Measurements from ENCODE around the gene CDCP1. TPM values are rescaled to one million over a fixed set of nuclear protein-coding genes. Genes with fewer than 3 reads are reported as not detected.

Gene CDCP1
- total and polyA plus RNA-seq, 4 donors = 0.44 to 0.99 (median 0.46) TPM

DNA sequence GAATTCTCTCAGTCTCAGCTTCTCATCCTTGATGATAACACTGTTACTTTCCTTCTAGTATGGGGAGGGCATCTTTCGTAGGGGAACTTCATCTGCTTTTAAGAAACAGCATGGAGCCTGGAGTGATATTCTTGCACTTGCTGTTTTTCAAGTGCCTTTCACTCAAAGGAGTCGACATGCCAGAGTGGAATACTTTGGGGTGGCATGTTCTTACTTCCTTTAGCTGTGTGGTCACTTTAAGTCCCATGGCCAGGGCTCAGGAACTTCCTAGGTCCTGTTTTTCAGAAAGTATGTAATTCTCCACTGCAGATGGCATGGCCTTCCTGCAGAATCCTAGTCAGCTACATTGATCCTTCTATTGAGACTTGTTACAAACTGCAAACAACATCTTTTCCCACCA is 28.1 kb upstream of the CDCP1 start:
- no peak overlapping the region for H3K4me3 ChIP-seq (ENCODE audit: low read depth, low read length)
- no peaks in the 10 kb centered on the region for H3K9me3 ChIP-seq (ENCODE audit: control insufficient read depth, insufficient read depth, low read length)
- no peaks in the 10 kb centered on the region for H3K27me3 ChIP-seq (ENCODE audit: control insufficient read depth, insufficient read depth, low read length)
- 67% methylated on average over 1 of the region's 2 CpGs for WGBS (ENCODE audit: insufficient coverage)
- no peak for DNase-seq (ENCODE audit: low read depth in 4 of 6, low spot score in 6 of 6)
- no peak overlapping the region for H3K27ac ChIP-seq (ENCODE audit: low read depth, low read length)
- H3K4me1 ChIP-seq (ENCODE audit: control insufficient read depth, insufficient read depth, low read length) = peaks cover 4% of the 10 kb centered on the region
- H3K36me3 ChIP-seq (ENCODE audit: control insufficient read depth, insufficient read depth, low read length) = no peaks in the 10 kb centered on the region

DNA sequence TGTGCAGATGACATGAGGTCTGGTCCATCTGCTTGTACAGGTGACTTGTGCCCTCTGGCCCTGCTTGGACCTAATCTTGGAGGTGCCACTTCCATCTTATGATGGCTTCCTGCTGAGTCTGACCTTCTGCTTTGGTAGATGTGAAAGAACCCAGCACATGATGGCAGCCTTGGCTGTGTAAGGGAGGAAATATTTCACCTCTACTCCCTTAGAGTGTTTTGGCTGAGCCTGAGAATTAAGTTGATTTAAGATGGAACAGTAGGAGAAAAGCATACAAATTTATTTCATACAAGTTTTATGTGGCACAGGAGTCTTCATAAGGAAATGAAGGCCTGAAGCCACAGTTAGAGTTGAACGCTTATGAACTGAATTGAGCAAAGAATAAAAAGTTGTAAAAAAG is 27.6 kb upstream of the CDCP1 start:
- peak in 1 of 6 donors; percentile 6 for DNase-seq (ENCODE audit: low read depth in 4 of 6, low spot score in 6 of 6)
- no peaks in the 10 kb centered on the region for H3K36me3 ChIP-seq (ENCODE audit: control insufficient read depth, insufficient read depth, low read length)
- H3K4me1 ChIP-seq (ENCODE audit: control insufficient read depth, insufficient read depth, low read length) = peaks cover 4% of the 10 kb centered on the region
- no peak overlapping the region for H3K27ac ChIP-seq (ENCODE audit: low read depth, low read length)
- no CpG with 5 or more reads among the region's 1 CpG for WGBS (ENCODE audit: insufficient coverage)
- H3K27me3 ChIP-seq (ENCODE audit: control insufficient read depth, insufficient read depth, low read length) = no peaks in the 10 kb centered on the region
- H3K4me3 ChIP-seq (ENCODE audit: low read depth, low read length) = no peak overlapping the region
- no peaks in the 10 kb centered on the region for H3K9me3 ChIP-seq (ENCODE audit: control insufficient read depth, insufficient read depth, low read length)

DNA sequence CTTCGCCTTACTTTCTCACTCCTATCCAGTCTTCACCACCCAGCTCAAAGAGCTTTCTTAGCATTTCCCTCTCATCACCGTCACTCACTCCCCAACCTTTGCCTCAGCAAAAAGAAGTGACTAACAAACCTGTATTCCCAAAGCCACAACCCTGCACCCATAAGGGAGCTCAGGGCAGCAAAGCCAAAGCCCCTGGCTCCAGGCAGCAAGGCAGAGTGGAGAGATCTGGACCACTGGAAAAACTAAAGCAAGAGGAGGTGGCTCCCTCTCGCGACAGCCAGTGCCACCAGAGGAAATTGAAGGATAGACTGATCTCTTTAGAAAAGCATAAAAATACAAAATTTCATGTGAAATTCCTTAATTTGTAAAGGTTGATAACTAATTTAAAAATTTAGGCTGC is 25.1 kb upstream of the CDCP1 start:
- no peak for DNase-seq (ENCODE audit: low read depth in 4 of 6, low spot score in 6 of 6)
- no peak overlapping the region for H3K4me3 ChIP-seq (ENCODE audit: low read depth, low read length)
- no peaks in the 10 kb centered on the region for H3K27me3 ChIP-seq (ENCODE audit: control insufficient read depth, insufficient read depth, low read length)
- 50% methylated on average over 2 of the region's 4 CpGs for WGBS (ENCODE audit: insufficient coverage)
- peaks cover 12% of the 10 kb centered on the region for H3K4me1 ChIP-seq (ENCODE audit: control insufficient read depth, insufficient read depth, low read length)
- H3K27ac ChIP-seq (ENCODE audit: low read depth, low read length) = no peak overlapping the region
- H3K9me3 ChIP-seq (ENCODE audit: control insufficient read depth, insufficient read depth, low read length) = no peaks in the 10 kb centered on the region
- no peaks in the 10 kb centered on the region for H3K36me3 ChIP-seq (ENCODE audit: control insufficient read depth, insufficient read depth, low read length)

DNA sequence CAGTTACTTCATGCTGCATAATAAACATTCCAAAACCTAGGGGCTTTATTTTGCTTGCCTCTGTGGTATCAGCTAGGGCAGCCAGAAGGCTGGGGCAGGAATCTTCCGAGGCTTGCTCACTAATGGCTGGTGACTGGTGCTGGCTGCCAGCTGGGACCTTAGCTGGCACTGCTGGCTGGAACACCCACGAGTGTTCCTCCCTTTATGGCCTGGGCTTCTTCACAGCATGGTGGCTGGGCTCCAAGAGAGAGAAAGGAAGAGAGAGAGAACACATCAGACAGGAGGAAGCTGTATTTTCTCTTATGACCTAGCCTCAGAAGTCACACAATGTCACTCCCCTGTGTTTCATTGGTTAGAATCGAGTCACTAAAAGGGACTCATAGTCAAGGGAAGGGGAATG is 23.9 kb upstream of the CDCP1 start:
- no peaks in the 10 kb centered on the region for H3K27me3 ChIP-seq (ENCODE audit: control insufficient read depth, insufficient read depth, low read length)
- 20% methylated on average over 2 of the region's 3 CpGs for WGBS (ENCODE audit: insufficient coverage)
- peaks cover 12% of the 10 kb centered on the region for H3K4me1 ChIP-seq (ENCODE audit: control insufficient read depth, insufficient read depth, low read length)
- H3K27ac ChIP-seq (ENCODE audit: low read depth, low read length) = no peak overlapping the region
- no peaks in the 10 kb centered on the region for H3K9me3 ChIP-seq (ENCODE audit: control insufficient read depth, insufficient read depth, low read length)
- peak in 3 of 6 donors; percentile 5 to 40 (median 32) for DNase-seq (ENCODE audit: low read depth in 4 of 6, low spot score in 6 of 6)
- H3K36me3 ChIP-seq (ENCODE audit: control insufficient read depth, insufficient read depth, low read length) = no peaks in the 10 kb centered on the region
- H3K4me3 ChIP-seq (ENCODE audit: low read depth, low read length) = no peak overlapping the region

DNA sequence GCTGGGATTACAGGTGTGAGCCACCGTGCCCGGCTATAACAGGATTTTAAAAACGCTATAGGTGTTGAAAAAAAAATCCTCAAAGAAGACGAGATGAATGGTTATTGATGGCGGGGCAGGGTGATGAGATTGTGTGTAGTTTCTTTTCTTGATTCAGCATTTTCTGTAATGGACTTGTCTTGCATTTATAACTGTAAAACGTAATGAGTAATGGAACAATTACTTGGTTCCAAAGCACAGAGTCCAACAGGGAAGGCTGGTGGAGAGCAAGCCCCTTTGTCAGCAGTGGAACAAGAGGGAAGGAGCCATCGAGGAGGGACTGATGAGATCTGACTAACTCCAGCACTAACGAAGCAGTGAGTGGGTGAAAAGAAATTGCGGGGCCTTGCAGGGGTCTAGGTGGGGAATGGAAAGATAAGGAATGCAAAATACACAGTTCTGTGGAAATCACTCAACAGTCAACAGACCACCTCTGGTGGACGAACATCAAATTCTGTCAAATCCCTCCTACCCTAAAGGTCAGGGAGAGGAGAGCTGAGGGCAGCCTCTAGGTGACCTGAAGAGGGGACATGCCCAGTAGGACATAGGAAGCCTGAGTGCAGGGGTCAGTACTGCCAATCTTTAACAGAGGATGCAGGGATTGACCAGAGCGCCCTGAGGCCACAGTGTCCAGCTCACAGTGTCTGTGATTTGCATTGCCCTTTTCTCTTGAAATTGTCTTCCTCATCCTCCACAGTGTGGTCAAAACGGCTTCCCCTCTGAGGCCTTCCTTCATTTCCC is 23.1 kb upstream of the CDCP1 start:
- Histone ChIP-seq H3K27me3 (ENCODE audit: control insufficient read depth, insufficient read depth, low read length) (no peaks in the 10 kb centered on the region), H3K4me3 (ENCODE audit: low read depth, low read length) (no peak overlapping the region), H3K4me1 (ENCODE audit: control insufficient read depth, insufficient read depth, low read length) (peaks cover 12% of the 10 kb centered on the region), H3K9me3 (ENCODE audit: control insufficient read depth, insufficient read depth, low read length) (no peaks in the 10 kb centered on the region), H3K36me3 (ENCODE audit: control insufficient read depth, insufficient read depth, low read length) (no peaks in the 10 kb centered on the region), H3K27ac (ENCODE audit: low read depth, low read length) (no peak overlapping the region)
- DNase-seq (ENCODE audit: low read depth in 4 of 6, low spot score in 6 of 6) = no peak
- 81% methylated on average over 8 of the region's 12 CpGs for WGBS (ENCODE audit: insufficient coverage)

DNA sequence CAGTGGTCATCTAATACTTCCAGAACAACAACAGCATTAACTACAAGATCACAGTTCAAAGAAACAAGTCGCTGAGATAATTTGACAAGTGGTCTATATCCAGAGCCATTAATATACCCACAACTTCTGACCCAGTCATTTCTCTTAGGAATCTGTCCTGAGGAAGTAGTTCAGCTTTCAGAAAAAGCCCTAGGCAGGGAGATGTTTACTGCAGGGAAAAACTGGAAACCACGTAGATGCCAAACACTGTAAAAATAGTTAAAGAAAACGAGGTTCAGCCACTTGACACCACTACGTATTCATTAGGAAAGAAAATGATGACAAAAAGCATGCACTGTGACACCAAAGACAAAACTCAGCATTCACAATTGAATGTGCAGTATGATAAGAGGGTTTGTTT is 22.3 kb upstream of the CDCP1 start:
- H3K36me3 ChIP-seq (ENCODE audit: control insufficient read depth, insufficient read depth, low read length) = no peaks in the 10 kb centered on the region
- 42% methylated on average over 2 of the region's 4 CpGs for WGBS (ENCODE audit: insufficient coverage)
- no peak overlapping the region for H3K27ac ChIP-seq (ENCODE audit: low read depth, low read length)
- no peaks in the 10 kb centered on the region for H3K9me3 ChIP-seq (ENCODE audit: control insufficient read depth, insufficient read depth, low read length)
- no peak for DNase-seq (ENCODE audit: low read depth in 4 of 6, low spot score in 6 of 6)
- no peaks in the 10 kb centered on the region for H3K27me3 ChIP-seq (ENCODE audit: control insufficient read depth, insufficient read depth, low read length)
- no peak overlapping the region for H3K4me3 ChIP-seq (ENCODE audit: low read depth, low read length)
- peaks cover 12% of the 10 kb centered on the region for H3K4me1 ChIP-seq (ENCODE audit: control insufficient read depth, insufficient read depth, low read length)

DNA sequence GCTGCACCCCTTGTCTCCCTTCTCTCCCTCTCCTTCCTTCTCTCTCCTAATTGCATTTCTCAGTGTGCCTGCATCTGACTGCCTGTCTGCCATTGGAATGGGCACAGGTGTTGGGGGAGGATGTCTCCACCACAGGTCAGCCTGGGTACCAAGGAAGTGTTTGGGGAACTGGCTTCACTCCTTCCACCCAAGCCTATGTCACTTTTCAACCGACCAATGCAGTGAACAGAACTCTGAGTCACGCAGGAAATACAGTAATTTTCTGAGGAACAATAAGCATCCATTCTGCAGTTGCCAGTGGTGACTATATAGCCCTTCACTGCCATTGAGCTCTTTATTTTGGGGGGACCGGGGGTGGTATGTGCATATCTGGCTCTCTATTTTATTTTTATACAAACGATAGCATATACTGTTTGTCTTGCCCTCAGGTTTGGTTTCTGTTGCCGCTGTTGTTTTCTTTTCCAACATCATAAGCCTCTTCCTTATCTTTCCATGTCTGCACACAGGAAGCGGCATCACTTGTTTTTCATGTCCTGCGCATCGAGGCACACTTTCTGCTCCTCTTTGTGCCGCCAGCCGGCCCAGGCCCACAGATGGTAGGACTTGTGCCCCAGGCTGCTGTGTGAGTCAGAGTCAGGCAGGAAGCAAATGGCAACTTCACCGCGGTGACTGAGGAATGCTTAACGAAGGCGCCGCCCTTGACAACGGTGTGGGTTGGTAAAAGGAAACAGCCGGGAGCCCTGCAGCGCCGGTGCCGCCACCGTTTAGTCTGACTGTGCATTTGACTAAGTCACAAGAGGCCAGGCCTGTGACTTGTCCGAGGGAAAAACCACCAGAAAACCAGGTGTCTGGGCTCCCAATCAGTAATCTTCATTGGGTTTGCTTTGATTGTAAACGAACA is 21.1 kb upstream of the CDCP1 start:
- Histone ChIP-seq H3K27me3 (ENCODE audit: control insufficient read depth, insufficient read depth, low read length) (no peaks in the 10 kb centered on the region), H3K9me3 (ENCODE audit: control insufficient read depth, insufficient read depth, low read length) (no peaks in the 10 kb centered on the region), H3K36me3 (ENCODE audit: control insufficient read depth, insufficient read depth, low read length) (no peaks in the 10 kb centered on the region), H3K4me3 (ENCODE audit: low read depth, low read length) (no peak overlapping the region), H3K27ac (ENCODE audit: low read depth, low read length) (no peak overlapping the region), H3K4me1 (ENCODE audit: control insufficient read depth, insufficient read depth, low read length) (peaks cover 12% of the 10 kb centered on the region)
- 12% methylated on average over 18 of the region's 23 CpGs for WGBS (ENCODE audit: insufficient coverage)
- DNase-seq (ENCODE audit: low read depth in 4 of 6, low spot score in 6 of 6) = peak in 5 of 6 donors; percentile 22 to 84 (median 45)

DNA sequence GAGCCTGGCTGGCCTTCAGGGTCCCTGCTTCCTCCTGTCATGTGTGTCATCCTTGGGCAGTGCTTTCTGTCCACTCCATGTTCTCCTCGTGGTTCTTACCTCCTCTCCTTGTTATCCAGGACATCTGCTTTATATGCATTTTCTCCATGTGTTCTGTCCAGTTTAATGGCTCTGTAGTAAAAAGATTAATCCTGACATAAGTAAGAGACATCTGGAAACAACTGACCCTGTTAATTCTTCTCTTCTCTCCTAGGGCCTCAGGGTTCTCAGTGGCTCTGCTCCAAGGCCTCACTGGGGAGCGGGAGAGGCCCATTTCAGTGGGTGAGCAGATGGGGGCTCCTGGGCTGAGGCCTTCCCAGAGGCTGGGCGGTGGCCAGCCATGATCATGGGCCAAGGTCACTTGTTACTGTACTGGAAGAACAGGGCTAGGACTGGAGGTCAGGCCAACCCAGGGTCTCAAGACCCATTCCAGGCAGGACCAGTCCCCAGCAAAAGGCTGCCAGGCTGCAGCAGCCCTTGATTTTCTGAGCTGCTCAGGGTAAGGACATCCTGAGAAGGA is 20.2 kb upstream of the CDCP1 start:
- no peak overlapping the region for H3K4me3 ChIP-seq (ENCODE audit: low read depth, low read length)
- no peaks in the 10 kb centered on the region for H3K27me3 ChIP-seq (ENCODE audit: control insufficient read depth, insufficient read depth, low read length)
- no peaks in the 10 kb centered on the region for H3K9me3 ChIP-seq (ENCODE audit: control insufficient read depth, insufficient read depth, low read length)
- H3K36me3 ChIP-seq (ENCODE audit: control insufficient read depth, insufficient read depth, low read length) = no peaks in the 10 kb centered on the region
- WGBS (ENCODE audit: insufficient coverage) = 96% methylated on average over 2 of the region's 3 CpGs
- no peak for DNase-seq (ENCODE audit: low read depth in 4 of 6, low spot score in 6 of 6)
- peaks cover 12% of the 10 kb centered on the region for H3K4me1 ChIP-seq (ENCODE audit: control insufficient read depth, insufficient read depth, low read length)
- no peak overlapping the region for H3K27ac ChIP-seq (ENCODE audit: low read depth, low read length)

DNA sequence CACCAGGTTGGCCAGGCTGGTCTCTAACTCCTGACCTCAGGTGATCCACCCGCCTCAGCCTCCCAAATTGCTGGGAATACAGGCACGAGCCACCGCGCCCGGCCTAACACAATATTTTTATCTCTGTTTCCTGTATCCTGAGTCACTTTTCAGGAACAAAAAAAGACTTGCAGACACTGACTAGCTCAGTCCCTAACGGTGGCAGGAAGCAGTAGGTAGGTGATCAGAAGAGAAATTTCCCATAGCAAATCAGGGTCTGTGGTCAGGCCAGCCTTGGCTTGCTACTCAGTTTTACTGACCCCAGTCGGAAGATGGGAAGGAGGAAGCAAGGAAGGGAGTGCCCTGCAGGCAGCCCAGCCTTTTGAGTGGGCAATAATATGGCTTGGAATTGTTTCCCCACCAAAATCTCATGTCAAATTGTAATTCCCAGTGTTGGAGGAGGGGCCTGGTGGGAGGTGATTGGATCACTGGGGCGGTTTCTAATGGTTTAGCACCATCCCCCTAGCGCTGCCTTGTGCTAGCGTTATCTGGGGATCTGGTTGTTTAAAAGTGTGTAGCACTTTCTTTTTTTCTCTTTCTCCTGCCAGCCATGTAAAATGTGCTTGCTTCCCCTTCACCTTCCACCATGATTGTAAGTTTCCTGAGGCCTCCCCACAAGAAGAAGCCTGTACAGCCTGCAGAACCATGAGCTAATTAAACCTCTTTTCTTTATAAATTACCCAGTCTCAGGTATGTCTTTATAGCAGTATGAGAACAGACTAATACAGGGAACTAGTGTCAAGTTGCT is 19.5 kb upstream of the CDCP1 start:
- no peak for DNase-seq (ENCODE audit: low read depth in 4 of 6, low spot score in 6 of 6)
- 78% methylated on average over 2 of the region's 10 CpGs for WGBS (ENCODE audit: insufficient coverage)
- H3K4me1 ChIP-seq (ENCODE audit: control insufficient read depth, insufficient read depth, low read length) = peaks cover 12% of the 10 kb centered on the region
- no peaks in the 10 kb centered on the region for H3K36me3 ChIP-seq (ENCODE audit: control insufficient read depth, insufficient read depth, low read length)
- H3K9me3 ChIP-seq (ENCODE audit: control insufficient read depth, insufficient read depth, low read length) = no peaks in the 10 kb centered on the region
- H3K27me3 ChIP-seq (ENCODE audit: control insufficient read depth, insufficient read depth, low read length) = no peaks in the 10 kb centered on the region
- H3K27ac ChIP-seq (ENCODE audit: low read depth, low read length) = no peak overlapping the region
- no peak overlapping the region for H3K4me3 ChIP-seq (ENCODE audit: low read depth, low read length)

Measured in spinal cord (tissue), 10 donors.